GM12874 (cell line): Measurements from ENCODE around the gene GP9.

ENCODE experiments used
- TF ChIP-seq, protein P1 (sequence below): IDR thresholded peaks from 2 replicates; pipeline ENCODE4 v1.5.1; 2011; ENCODE audit warnings: low read depth, mild to moderate bottlenecking, control low read depth, low read length, moderate library complexity; ENCODE audit not compliant: insufficient read depth

The GP9 gene

DNA sequence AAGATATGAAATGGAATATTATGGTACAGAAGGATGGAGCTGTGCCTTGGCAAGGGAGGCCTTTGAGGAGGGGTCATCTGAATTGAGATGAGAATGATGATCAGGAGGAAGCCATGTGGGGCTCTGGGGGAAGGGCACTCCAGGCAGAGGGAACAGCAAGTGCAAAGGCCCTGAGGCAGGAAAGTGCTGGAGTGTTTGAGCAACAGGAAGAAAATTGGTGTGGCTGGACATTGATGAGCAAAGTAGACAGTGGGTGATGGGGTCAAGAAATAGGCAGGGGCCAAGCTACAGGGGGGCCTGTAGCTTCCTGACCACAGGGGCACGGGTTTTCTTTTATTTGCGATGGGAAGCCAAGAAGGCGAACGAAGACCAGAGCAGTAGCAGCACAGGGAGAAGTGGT lies 3.3 kb upstream of the GP9 start:
- TF ChIP-seq, protein P1, sequence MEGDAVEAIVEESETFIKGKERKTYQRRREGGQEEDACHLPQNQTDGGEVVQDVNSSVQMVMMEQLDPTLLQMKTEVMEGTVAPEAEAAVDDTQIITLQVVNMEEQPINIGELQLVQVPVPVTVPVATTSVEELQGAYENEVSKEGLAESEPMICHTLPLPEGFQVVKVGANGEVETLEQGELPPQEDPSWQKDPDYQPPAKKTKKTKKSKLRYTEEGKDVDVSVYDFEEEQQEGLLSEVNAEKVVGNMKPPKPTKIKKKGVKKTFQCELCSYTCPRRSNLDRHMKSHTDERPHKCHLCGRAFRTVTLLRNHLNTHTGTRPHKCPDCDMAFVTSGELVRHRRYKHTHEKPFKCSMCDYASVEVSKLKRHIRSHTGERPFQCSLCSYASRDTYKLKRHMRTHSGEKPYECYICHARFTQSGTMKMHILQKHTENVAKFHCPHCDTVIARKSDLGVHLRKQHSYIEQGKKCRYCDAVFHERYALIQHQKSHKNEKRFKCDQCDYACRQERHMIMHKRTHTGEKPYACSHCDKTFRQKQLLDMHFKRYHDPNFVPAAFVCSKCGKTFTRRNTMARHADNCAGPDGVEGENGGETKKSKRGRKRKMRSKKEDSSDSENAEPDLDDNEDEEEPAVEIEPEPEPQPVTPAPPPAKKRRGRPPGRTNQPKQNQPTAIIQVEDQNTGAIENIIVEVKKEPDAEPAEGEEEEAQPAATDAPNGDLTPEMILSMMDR: no peak

DNA sequence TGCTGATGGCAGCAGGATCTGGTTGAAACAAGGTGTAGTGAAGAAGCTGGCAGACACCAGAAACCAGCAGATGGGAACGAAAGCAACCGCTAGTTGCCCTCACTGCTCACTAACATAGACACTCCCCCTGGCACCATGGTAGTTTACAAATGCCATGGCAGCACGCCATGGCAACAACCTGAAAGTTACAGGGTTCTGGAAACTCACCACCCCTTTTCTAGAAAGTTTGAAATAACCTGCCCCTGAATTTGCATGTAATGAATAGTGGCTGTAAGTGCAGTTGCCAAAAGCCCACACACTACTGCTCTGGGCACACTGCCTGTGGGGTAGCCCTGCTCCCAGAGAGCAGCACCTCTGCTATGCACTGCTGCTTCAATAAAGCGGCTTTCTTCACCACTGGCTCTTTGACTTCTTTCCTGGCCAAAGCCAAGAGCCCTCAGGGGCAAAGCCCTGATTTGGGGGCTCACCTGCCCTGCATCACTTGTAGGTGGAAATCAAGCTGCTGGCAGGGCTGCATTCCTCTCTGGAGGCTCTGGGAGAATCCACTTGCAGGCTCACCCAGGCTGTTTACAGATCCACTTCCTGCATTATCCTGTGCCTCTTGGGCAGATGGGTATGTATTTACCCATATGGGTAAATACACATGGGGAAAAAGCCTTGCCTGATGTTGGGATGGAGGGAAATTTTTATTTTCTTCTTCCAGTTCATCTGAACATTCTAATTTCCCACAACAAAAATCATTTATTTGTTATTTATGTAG lies 2.0 kb upstream of the GP9 start:
- TF ChIP-seq, protein P1: no peak

DNA sequence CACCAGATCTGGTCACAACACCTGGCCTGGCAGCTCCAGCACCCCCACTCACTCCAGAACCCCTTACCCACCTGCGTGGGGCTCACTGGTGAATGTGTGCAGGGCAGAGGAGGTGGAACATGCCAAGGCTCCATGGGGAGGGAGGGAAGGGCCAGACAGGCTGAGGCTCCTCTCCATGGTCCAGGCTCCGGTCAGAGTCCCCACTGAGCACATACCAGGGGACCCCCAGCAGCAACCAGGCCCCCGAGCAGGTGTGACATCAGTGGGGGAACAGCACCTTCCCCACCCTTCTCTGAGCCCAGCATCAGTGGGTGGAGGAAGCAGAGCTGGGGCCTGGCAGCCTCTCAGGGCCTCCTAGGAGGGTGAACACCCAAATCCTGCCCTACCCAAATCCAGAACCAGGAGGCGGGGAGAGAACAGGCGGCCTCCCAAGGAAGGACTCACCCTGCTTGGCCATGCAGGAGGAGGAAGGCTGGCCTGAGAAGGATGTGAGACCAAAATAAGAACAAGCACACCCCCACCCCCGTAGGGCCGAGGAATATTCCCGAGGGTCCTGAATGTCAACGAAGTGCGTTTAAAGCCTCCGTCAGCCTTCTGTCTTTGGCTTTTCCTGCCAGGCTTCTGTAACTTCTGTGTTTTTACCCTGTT lies 1.1 kb upstream of the GP9 start:
- TF ChIP-seq, protein P1: no peak

DNA sequence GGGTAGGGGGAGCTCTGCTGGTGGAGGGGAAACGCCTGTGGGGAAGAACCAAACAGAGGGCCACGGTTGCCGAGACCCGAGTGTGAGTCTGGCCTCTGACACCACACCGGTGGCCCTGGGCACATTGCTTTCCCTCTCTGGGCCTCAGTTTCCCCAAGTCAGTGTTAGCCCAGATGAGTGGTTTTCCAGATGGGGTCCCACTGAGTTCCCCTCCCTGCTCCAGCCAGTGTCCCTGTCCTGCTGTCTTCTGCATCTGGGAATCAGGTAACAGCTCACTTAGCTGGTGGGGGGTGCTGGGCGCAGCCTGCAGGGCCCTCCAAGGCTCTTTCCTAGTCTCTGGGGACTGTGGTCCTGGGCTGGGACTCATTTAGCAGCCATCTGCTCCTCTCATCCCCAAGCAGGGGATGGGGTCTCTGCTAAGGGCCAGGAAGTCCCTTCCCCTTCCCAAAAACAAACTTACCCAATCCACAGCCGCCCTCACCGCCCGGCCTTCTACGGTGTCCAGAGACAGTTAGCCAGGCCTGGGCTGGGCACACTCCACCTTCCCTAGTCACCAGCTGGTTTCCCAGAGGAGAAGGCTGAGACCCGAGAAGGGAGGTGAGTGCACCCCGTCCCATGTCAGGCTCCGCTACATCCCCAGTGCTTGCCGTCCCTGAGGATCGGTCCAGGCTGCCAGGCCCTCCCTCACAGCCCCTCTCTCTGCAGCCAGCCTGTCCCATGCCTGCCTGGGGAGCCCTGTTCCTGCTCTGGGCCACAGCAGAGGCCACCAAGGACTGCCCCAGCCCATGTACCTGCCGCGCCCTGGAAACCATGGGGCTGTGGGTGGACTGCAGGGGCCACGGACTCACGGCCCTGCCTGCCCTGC lies 676 bp downstream of the GP9 start:
- TF ChIP-seq, protein P1: no peak

DNA sequence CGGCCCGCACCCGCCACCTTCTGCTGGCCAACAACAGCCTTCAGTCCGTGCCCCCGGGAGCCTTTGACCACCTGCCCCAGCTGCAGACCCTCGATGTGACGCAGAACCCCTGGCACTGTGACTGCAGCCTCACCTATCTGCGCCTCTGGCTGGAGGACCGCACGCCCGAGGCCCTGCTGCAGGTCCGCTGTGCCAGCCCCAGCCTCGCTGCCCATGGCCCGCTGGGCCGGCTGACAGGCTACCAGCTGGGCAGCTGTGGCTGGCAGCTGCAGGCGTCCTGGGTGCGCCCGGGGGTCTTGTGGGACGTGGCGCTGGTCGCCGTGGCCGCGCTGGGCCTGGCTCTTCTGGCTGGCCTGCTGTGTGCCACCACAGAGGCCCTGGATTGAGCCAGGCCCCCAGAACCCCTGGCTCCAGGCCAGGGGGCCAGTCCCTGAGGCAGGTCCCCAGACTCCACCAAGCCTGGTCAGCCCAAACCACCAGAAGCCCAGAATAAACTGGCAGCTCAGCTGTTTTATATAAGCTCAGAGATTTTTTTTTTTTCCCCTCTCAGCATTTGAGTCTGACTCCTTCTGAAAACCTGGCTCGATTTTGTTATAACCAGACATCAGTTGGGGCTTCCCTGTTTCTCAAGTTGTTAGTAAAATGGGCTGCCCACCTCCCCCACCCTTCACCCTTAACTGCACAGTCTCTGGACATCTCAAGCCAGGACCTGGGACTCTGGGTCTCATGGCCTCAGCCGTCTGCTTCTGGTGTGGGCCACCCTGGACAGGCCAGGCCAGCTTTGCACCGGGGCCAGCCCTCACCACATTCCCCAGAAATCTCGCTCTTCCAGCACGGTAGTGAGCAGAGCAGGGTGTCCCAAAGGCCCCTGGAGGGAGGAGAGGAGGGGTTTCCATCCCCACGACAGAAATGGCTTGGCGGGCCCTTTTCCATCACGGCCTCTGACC lies 1.6 kb downstream of the GP9 start:
- TF ChIP-seq, protein P1: no peak

DNA sequence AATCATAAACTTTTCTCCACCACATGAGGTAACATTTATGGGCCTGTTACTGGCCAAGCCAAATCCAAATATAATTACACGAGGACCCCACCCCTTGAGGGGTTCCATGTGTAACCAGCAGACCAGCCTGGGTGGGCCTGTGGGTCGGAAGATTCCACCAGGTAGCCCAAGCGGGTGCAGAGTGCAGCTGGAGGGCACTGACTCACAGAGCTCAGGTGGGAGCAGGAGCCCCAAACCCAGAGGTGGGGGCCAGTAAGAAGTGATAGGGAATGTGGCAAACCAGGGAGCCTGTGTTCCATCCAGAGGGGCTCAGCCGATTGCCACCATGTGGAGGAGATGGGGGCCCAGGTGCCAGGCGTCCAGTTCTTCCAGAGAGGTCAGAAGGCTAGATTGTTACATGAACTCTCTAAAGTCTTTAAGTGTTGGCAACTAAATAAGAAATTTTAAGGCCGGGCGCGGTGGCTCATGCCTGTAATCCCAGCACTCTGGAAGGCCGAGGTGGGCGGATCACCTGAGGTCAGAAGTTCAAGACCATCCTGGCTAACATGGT lies 2.6 kb downstream of the GP9 start:
- TF ChIP-seq, protein P1: no peak
